Naive thymus-derived CD8-positive, alpha-beta T cell (primary cell): ENCODE results near the gene CHAMP1. TPM values are rescaled to one million over a fixed set of nuclear protein-coding genes. Genes with fewer than 3 reads are reported as not detected.

Source experiments
- ATAC-seq, 2 donors: fragments of 150-1000 bp; cut with Tn5 transposase in 1 of 2; sonication (Bioruptor Pico), chemical (Tn5 transposase) in 1 of 2; 1 replicate in 1 of 2; 2 replicates in 1 of 2; pipeline ENCODE4 v1.10.0; 2021; ENCODE audit warnings: mild to moderate bottlenecking in 2 of 2, moderate library complexity in 2 of 2
- POLR2A ChIA-PET: fragments of 350-600 bp; sonication (Branson Sonifier 250); formaldehyde crosslinking; loops from one replicate; lab custom pipeline; 2021; ENCODE audit warnings: antibody characterized with exemption; lab: Charles Lee
- DNase-seq, 10 donors: peaks; one replicate each; pipeline versions ENCODE4 v3.0.0 to v3.0.0-alpha.2; 2020 to 2022
- H3K27ac Mint-ChIP-seq, 10 donors: one replicate each; pipeline ENCODE4 v1.8.0; 2020 to 2022; ENCODE audit warnings: mild to moderate bottlenecking in 10 of 10, mixed read lengths in 10 of 10, moderate library complexity in 4 of 10, inconsistent platforms in 1 of 10
- H3K27me3 Mint-ChIP-seq, 5 donors: one replicate each; pipeline ENCODE4 v1.8.0; 2021 to 2022; ENCODE audit warnings: mixed read lengths in 5 of 5
- H3K36me3 Mint-ChIP-seq, 3 donors: one replicate each; pipeline ENCODE4 v1.8.0; 2020 to 2022; ENCODE audit warnings: mixed read lengths in 3 of 3, mild to moderate bottlenecking in 2 of 3, inconsistent platforms in 1 of 3
- H3K4me1 Mint-ChIP-seq, 4 donors: one replicate each; pipeline ENCODE4 v1.8.0; 2021 to 2022; ENCODE audit warnings: mixed read lengths in 4 of 4
- H3K4me3 Mint-ChIP-seq, 10 donors: one replicate each; pipeline ENCODE4 v1.8.0; 2020 to 2022; ENCODE audit warnings: mild to moderate bottlenecking in 10 of 10, mixed read lengths in 10 of 10, moderate library complexity in 6 of 10, inconsistent platforms in 1 of 10
- H3K9me3 Mint-ChIP-seq, 9 donors: one replicate each; pipeline ENCODE4 v1.8.0; 2020 to 2022; ENCODE audit warnings: mixed read lengths in 9 of 9, mild to moderate bottlenecking in 3 of 9, inconsistent platforms in 1 of 9, moderate library complexity in 1 of 9
- polyA plus RNA-seq, 3 donors: library from polyadenylated mRNA; unstranded; fragments of 300-500 nt; fragmentation: Illumina TruSeq; gene quantifications; one replicate each; pipeline ENCODE4 v1.2.3, GENCODE V29; 2021
- total RNA-seq, 8 experiments: library from RNA in 2 of 8; stranded (reverse) in 2 of 8; gene quantifications; one replicate each; pipeline ENCODE4 v1.2.3 and lab custom pipeline; 2021 to 2026

Gene CHAMP1
- total and polyA plus RNA-seq, 5 experiments from 2014 or later: 4.4 to 27.3 (median 7.5) TPM

GRCh38 chr13:114303700-114304327, 10.5 kb upstream of the CHAMP1 start:
- H3K36me3 Mint-ChIP-seq: peaks cover 9 to 69% (median 29%) of the 10 kb centered on the region in 3 donors
- no peaks in the 10 kb centered on the region for H3K27me3 Mint-ChIP-seq
- no peaks in the 10 kb centered on the region for H3K9me3 Mint-ChIP-seq
- no peak overlapping the region for H3K27ac Mint-ChIP-seq
- ATAC-seq: no peak
- no peak for DNase-seq
- POLR2A ChIA-PET: no interaction called here
- no peak overlapping the region for H3K4me3 Mint-ChIP-seq
- peaks cover 0 to 8% (median 0%) of the 10 kb centered on the region in 4 donors for H3K4me1 Mint-ChIP-seq

GRCh38 chr13:114304346-114305034, 9.8 kb upstream of the CHAMP1 start:
- Mint-ChIP-seq H3K36me3 (peaks cover 9 to 63% (median 29%) of the 10 kb centered on the region in 3 donors), H3K4me3 (no peak overlapping the region), H3K27me3 (no peaks in the 10 kb centered on the region), H3K27ac (peak overlapping the region in 1 of 10 donors; percentile 67), H3K9me3 (no peaks in the 10 kb centered on the region), H3K4me1 (peaks cover 0 to 3% (median 0%) of the 10 kb centered on the region in 4 donors)
- DNase-seq (no peak), ATAC-seq (no peak)
- POLR2A ChIA-PET: no interaction called here

GRCh38 chr13:114309086-114309485, 5.2 kb upstream of the CHAMP1 start:
- H3K36me3 Mint-ChIP-seq: peaks cover 8 to 24% (median 19%) of the 10 kb centered on the region in 3 donors
- H3K4me3 Mint-ChIP-seq: no peak overlapping the region
- peak overlapping the region in 1 of 10 donors; percentile 31 for H3K27ac Mint-ChIP-seq
- H3K9me3 Mint-ChIP-seq: no peaks in the 10 kb centered on the region
- H3K4me1 Mint-ChIP-seq: peaks cover 8 to 14% (median 13%) of the 10 kb centered on the region in 4 donors
- no peak for DNase-seq
- no peak for ATAC-seq
- POLR2A ChIA-PET: no interaction called here
- H3K27me3 Mint-ChIP-seq: no peaks in the 10 kb centered on the region

- Mint-ChIP-seq H3K27me3 (no peaks in the 10 kb centered on the region), H3K4me3 (no peak overlapping the region), H3K4me1 (peaks cover 9 to 17% (median 16%) of the 10 kb centered on the region in 4 donors), H3K9me3 (no peaks in the 10 kb centered on the region), H3K27ac (no peak overlapping the region), H3K36me3 (peaks cover 3 to 16% (median 15%) of the 10 kb centered on the region in 3 donors)
- ATAC-seq (no peak), DNase-seq (no peak)
- POLR2A ChIA-PET: no interaction called here
These were observed 4.4 kb upstream of the CHAMP1 start for GRCh38 chr13:114309806-114310410.

- Mint-ChIP-seq H3K9me3 (no peaks in the 10 kb centered on the region), H3K27me3 (no peaks in the 10 kb centered on the region), H3K27ac (no peak overlapping the region), H3K4me3 (no peak overlapping the region), H3K4me1 (peaks cover 15 to 26% (median 26%) of the 10 kb centered on the region in 4 donors), H3K36me3 (peaks cover 3 to 13% (median 12%) of the 10 kb centered on the region in 3 donors)
- DNase-seq (no peak), ATAC-seq (no peak)
- POLR2A ChIA-PET: interaction anchor here (0.8 kb wide), 1 partner anchor 29 kb away, joined by 3 read pairs; no protein-coding TSS in a partner anchor
These were observed 3.3 kb upstream of the CHAMP1 start for GRCh38 chr13:114310956-114311355.

GRCh38 chr13:114311387-114311786, 2.9 kb upstream of the CHAMP1 start:
- Mint-ChIP-seq H3K36me3 (peaks cover 3 to 8% (median 8%) of the 10 kb centered on the region in 3 donors), H3K27ac (peak overlapping the region in 2 of 10 donors; percentile 7 to 41)
- no peak for ATAC-seq

GRCh38 chr13:114311908-114312307, 2.4 kb upstream of the CHAMP1 start:
- H3K4me1 Mint-ChIP-seq: peaks cover 17 to 32% (median 28%) of the 10 kb centered on the region in 4 donors
- H3K9me3 Mint-ChIP-seq: no peaks in the 10 kb centered on the region
- H3K27ac Mint-ChIP-seq: peak overlapping the region in 1 of 10 donors; percentile 41
- H3K4me3 Mint-ChIP-seq: no peak overlapping the region
- H3K27me3 Mint-ChIP-seq: no peaks in the 10 kb centered on the region
- POLR2A ChIA-PET: interaction anchor here (2.1 kb wide), 1 partner anchor 30 kb away, joined by 14 read pairs; the partner anchor contains the start of gene UPF3A
- ATAC-seq: no peak
- no peak for DNase-seq
- H3K36me3 Mint-ChIP-seq: peaks cover 3% of the 10 kb centered on the region in 3 donors

More at GRCh38 chr13:114311387-114311786, 2.9 kb upstream of the CHAMP1 start:
- no peak overlapping the region for H3K4me3 Mint-ChIP-seq
- H3K4me1 Mint-ChIP-seq: peaks cover 15 to 28% (median 26%) of the 10 kb centered on the region in 4 donors
- no peaks in the 10 kb centered on the region for H3K27me3 Mint-ChIP-seq
- no peaks in the 10 kb centered on the region for H3K9me3 Mint-ChIP-seq
- POLR2A ChIA-PET: interaction anchor here (0.8 kb wide), 1 partner anchor 29 kb away, joined by 3 read pairs; no protein-coding TSS in a partner anchor
- DNase-seq: no peak

GRCh38 chr13:114313061-114313860, 1.0 kb upstream of the CHAMP1 start:
- Mint-ChIP-seq H3K4me1 (peaks cover 17 to 44% (median 38%) of the 10 kb centered on the region in 4 donors), H3K27ac (peak overlapping the region; percentile 88 to 96 (median 91)), H3K9me3 (no peaks in the 10 kb centered on the region), H3K36me3 (peaks cover 0 to 3% (median 0%) of the 10 kb centered on the region in 3 donors), H3K27me3 (no peaks in the 10 kb centered on the region), H3K4me3 (peak overlapping the region; percentile 78 to 96 (median 90))
- DNase-seq (no peak), ATAC-seq (no peak)
- POLR2A ChIA-PET: interaction anchor here (0.7 to 2.1 kb wide), 5 partner anchors 32 to 193 kb away, joined by 3 to 14 read pairs (median 5); partner anchors contain the start of gene UPF3A

- H3K27me3 Mint-ChIP-seq: no peaks in the 10 kb centered on the region
- no peaks in the 10 kb centered on the region for H3K9me3 Mint-ChIP-seq
- peak overlapping the region in 9 of 10 donors; percentile 70 to 93 (median 87) for H3K27ac Mint-ChIP-seq
- H3K4me3 Mint-ChIP-seq: peak overlapping the region; percentile 72 to 91 (median 86)
- ATAC-seq (peak; percentile 12 to 26), DNase-seq (peak in 4 of 10 donors; percentile 2 to 35 (median 33))
- POLR2A ChIA-PET: interaction anchor here (0.6 to 1.2 kb wide), 2 partner anchors 22 to 33 kb away, joined by 4 to 7 read pairs; partner anchors contain the start of gene UPF3A
- H3K36me3 Mint-ChIP-seq: peaks cover 0 to 7% (median 3%) of the 10 kb centered on the region in 3 donors
- H3K4me1 Mint-ChIP-seq: peaks cover 30 to 62% (median 58%) of the 10 kb centered on the region in 4 donors
These were observed 927 bp downstream of the CHAMP1 start for GRCh38 chr13:114315074-114315785.

GRCh38 chr13:114318624-114319023, 4.3 kb downstream of the CHAMP1 start:
- H3K27ac Mint-ChIP-seq: peak overlapping the region in 8 of 10 donors; percentile 18 to 72 (median 56)
- H3K36me3 Mint-ChIP-seq: peaks cover 3 to 37% (median 8%) of the 10 kb centered on the region in 3 donors
- H3K27me3 Mint-ChIP-seq: no peaks in the 10 kb centered on the region
- no peak for ATAC-seq
- POLR2A ChIA-PET: interaction anchor here (0.7 to 1.1 kb wide), 4 partner anchors 37 to 534 kb away, joined by 3 to 9 read pairs (median 6); partner anchors contain the start of gene UPF3A
- H3K9me3 Mint-ChIP-seq: no peaks in the 10 kb centered on the region
- DNase-seq: no peak
- H3K4me3 Mint-ChIP-seq: peak overlapping the region in 2 of 10 donors; percentile 13 to 25
- H3K4me1 Mint-ChIP-seq: peaks cover 29 to 60% (median 52%) of the 10 kb centered on the region in 4 donors

- DNase-seq (no peak), ATAC-seq (no peak)
- Mint-ChIP-seq H3K4me1 (peaks cover 30 to 58% (median 48%) of the 10 kb centered on the region in 4 donors), H3K36me3 (peaks cover 0 to 45% (median 14%) of the 10 kb centered on the region in 3 donors), H3K9me3 (no peaks in the 10 kb centered on the region), H3K27ac (peak overlapping the region in 9 of 10 donors; percentile 24 to 88 (median 49)), H3K4me3 (no peak overlapping the region), H3K27me3 (no peaks in the 10 kb centered on the region)
- POLR2A ChIA-PET: no interaction called here
These were observed 5.2 kb downstream of the CHAMP1 start for GRCh38 chr13:114319441-114319913.
